H1 (cell line): ENCODE data around the gene MRTFA. TPM values are rescaled to one million over a fixed set of nuclear protein-coding genes. Genes with fewer than 3 reads are reported as not detected.

Source experiments
- SIN3A ChIP-seq, 2 experiments: IDR thresholded peaks in 1 of 2; conservative IDR thresholded peaks in 1 of 2; 2 replicates each; pipeline ENCODE4 v1.6.1; 2011 to 2012; ENCODE audit warnings: low read length in 2 of 2, improper control_type of control experiment in 1 of 2, low read depth in 1 of 2, mild to moderate bottlenecking in 1 of 2
- polyA plus RNA-seq, 7 experiments: library from polyadenylated mRNA; depleted of rRNA in 3 of 7; stranded (reverse) in 5 of 7; unstranded in 2 of 7; fragments of >200 nt in 5 of 7; fragments of 200-250 nt in 2 of 7; gene quantifications; 1 replicate in 5 of 7; 2 replicates in 1 of 7; 4 replicates in 1 of 7; pipeline versions ENCODE4 v1.2.1 to v1.2.3, GENCODE V29; 2011 to 2013; ENCODE audit warnings: missing spikeins in 2 of 7, mixed read lengths in 2 of 7
- total RNA-seq: library from RNA; stranded (reverse); fragmentation: NEBNext Ultra II Directional; extraction: Animal tissue kit (Norgen Biotek cat#: 25700); gene quantifications from 2 replicates; pipeline ENCODE4 v1.2.1, GENCODE V29; 2021

Gene MRTFA
- total and polyA plus RNA-seq, 2 of the 8 experiments (the other 6 are each of a cell fraction or from before 2014, with no cell fraction given) = 5.4 to 37.9 TPM

DNA sequence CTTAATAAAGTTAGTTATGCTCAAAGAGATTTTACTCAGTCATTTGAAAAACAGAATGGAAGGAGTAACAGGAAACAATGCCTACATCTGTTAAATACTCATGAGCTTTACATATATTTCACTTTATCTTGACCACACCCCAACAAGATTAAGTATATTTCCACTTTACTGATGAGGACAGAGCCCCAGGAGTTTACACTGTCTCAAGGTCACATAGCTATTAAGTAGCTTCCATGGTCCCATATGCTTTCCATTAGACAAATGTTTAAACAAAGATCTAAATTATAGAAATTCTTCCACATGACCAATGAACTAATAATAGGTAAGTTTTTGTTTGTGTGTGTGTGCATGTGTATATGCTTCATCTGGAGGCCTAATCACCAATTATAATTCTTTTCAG lies 30.2 kb downstream of the MRTFA start (continued):
- no peak for TF ChIP-seq SIN3A (conservative IDR thresholded peaks at IDR 0.05 in 1 of 2, IDR thresholded peaks at IDR 0.05 in 1 of 2; ENCODE audit: low read depth in 1 of 2, low read length in 2 of 2)
